Stomach (tissue), 19 donors: ENCODE results near the gene MRPL42. TPM values are rescaled to one million over a fixed set of nuclear protein-coding genes. Genes with fewer than 3 reads are reported as not detected.

ENCODE experiments used
- DNase-seq, 2 donors: peaks; one replicate each; pipeline versions ENCODE4 v3.0.0 to v3.0.0-alpha.2; 2013 to 2019
- H3K27ac ChIP-seq, 5 donors: fragments of 200-600 bp in 4 of 5; sonication (generic) in 4 of 5; one replicate each; pipeline ENCODE4 v1.5.1; 2013 to 2019; ENCODE audit warnings: mild to moderate bottlenecking in 1 of 5, moderate library complexity in 1 of 5
- H3K27me3 ChIP-seq, 3 donors: fragments of 200-600 bp; sonication (generic); one replicate each; pipeline ENCODE4 v1.5.1; 2017 to 2019; ENCODE audit warnings: mixed run types in 1 of 3
- H3K36me3 ChIP-seq, 4 donors: fragments of 200-600 bp; sonication (generic); 1 replicate in 3 of 4; 2 replicates in 1 of 4; pipeline ENCODE4 v1.5.1; 2016 to 2019
- H3K4me1 ChIP-seq, 4 donors: fragments of 200-600 bp; sonication (generic); one replicate each; pipeline ENCODE4 v1.5.1; 2016 to 2019
- H3K4me3 ChIP-seq, 4 donors: fragments of 200-600 bp; sonication (generic) in 3 of 4; one replicate each; pipeline ENCODE4 v1.5.1; 2016 to 2019; ENCODE audit warnings: mild to moderate bottlenecking in 1 of 4
- H3K9me3 ChIP-seq, 4 donors: fragments of 200-600 bp; sonication (generic); one replicate each; pipeline ENCODE4 v1.5.1; 2016 to 2019
- EP300 ChIP-seq: sonication (generic); formaldehyde crosslinking; IDR thresholded peaks from one replicate; pipeline ENCODE4 v1.6.1; 2017; ENCODE audit warnings: antibody characterized with exemption
- POLR2A ChIP-seq, 4 donors: fragments of 450-650 bp; IDR thresholded peaks; one replicate each; pipeline ENCODE4 v1.6.1; 2016; ENCODE audit warnings: antibody characterized with exemption in 4 of 4, control low read depth in 2 of 4, mild to moderate bottlenecking in 1 of 4, moderate library complexity in 1 of 4
- POLR2AphosphoS5 ChIP-seq, 3 donors: sonication (generic); formaldehyde crosslinking; IDR thresholded peaks; one replicate each; pipeline ENCODE4 v1.6.1; 2016; ENCODE audit warnings: antibody characterized with exemption in 3 of 3
- WGBS, 5 donors: extraction: QIAGEN DNeasy Blood & Tissue Kit in 3 of 5; methylation state at CpG; one replicate each; pipeline versions ENCODE4 v1.1.5 to v1.1.7; 2013 to 2018; 5-methylcytosine and 5-hydroxymethylcytosine counted together
- intact Hi-C: fragments of 100-400 bp; cut with DNase I; formaldehyde crosslinking; loops from one replicate; pipeline ENCODE4 v1.15.1; 2023; ENCODE audit warnings: low total_unique reads
- long read RNA-seq, 10 donors: transcript quantifications; one replicate each; lab custom pipeline, GENCODE V29; 2026
- polyA plus RNA-seq, 3 donors: library from polyadenylated mRNA; stranded (reverse); fragments of 200-250 nt; gene quantifications; one replicate each; pipeline ENCODE4 v1.2.3, GENCODE V29; 2013
- total RNA-seq, 5 donors: library from RNA; depleted of rRNA; stranded (reverse); fragments of >200 nt; gene quantifications; one replicate each; pipeline versions ENCODE4 v1.1.0 to v1.2.3, GENCODE V29; 2014 to 2016
- TF ChIP-seq, protein P1 (sequence below), 7 experiments: fragments of 450-650 bp in 4 of 7; fragments of 200-600 bp in 3 of 7; sonication (generic) in 3 of 7; IDR thresholded peaks; one replicate each; pipeline ENCODE4 v1.5.1; 2016 to 2019; ENCODE audit warnings: antibody characterized with exemption in 7 of 7, control low read depth in 2 of 7, mild to moderate bottlenecking in 1 of 7
- donor health status: healthy with polysubstance abuse.
- donor health status: Bipolar disorder and iron deficiency.
- donor health status: healthy.

The MRPL42 gene
- total RNA-seq (10 to 100 TPM in 3 of 5 donors, 1 to 10 TPM in 2; 3.5 to 90.1 (median 13.5) TPM), polyA plus RNA-seq (10 to 100 TPM; 27.8 to 44.8 (median 34.5) TPM)
- long read RNA-seq, donor 1, full-length matches to known transcripts, result 4 of 4 reads
- long read RNA-seq, donor 1, partial matches to known transcripts, result 0 of 4 reads
- long read RNA-seq, donor 1, other reads (novel, unspliced or antisense), result 0 of 4 reads
- long read RNA-seq, donor 2, full-length matches to known transcripts, result 13 of 13 reads
- long read RNA-seq, donor 2, partial matches to known transcripts, result 0 of 13 reads
- long read RNA-seq, donor 2, other reads (novel, unspliced or antisense), result 0 of 13 reads
- long read RNA-seq, donor 3, full-length matches to known transcripts, result 13 of 13 reads
- long read RNA-seq, donor 3, partial matches to known transcripts, result 0 of 13 reads
- long read RNA-seq, donor 3, other reads (novel, unspliced or antisense), result 0 of 13 reads
- long read RNA-seq, donor 4, full-length matches to known transcripts, result 3 of 3 reads
- long read RNA-seq, donor 4, partial matches to known transcripts, result 0 of 3 reads
- long read RNA-seq, donor 4, other reads (novel, unspliced or antisense), result 0 of 3 reads
- long read RNA-seq, donor 5, full-length matches to known transcripts, result 18 of 18 reads
- long read RNA-seq, donor 5, partial matches to known transcripts, result 0 of 18 reads
- long read RNA-seq, donor 5, other reads (novel, unspliced or antisense), result 0 of 18 reads
- long read RNA-seq, donor 6, full-length matches to known transcripts, result 36 of 36 reads
- long read RNA-seq, donor 6, partial matches to known transcripts, result 0 of 36 reads
- long read RNA-seq, donor 6, other reads (novel, unspliced or antisense), result 0 of 36 reads
- long read RNA-seq, donor 7, full-length matches to known transcripts, result 19 of 19 reads
- long read RNA-seq, donor 7, partial matches to known transcripts, result 0 of 19 reads
- long read RNA-seq, donor 7, other reads (novel, unspliced or antisense), result 0 of 19 reads
- long read RNA-seq, donor 8, full-length matches to known transcripts, result 28 of 28 reads
- long read RNA-seq, donor 8, partial matches to known transcripts, result 0 of 28 reads
- long read RNA-seq, donor 8, other reads (novel, unspliced or antisense), result 0 of 28 reads
- long read RNA-seq, donor 9, full-length matches to known transcripts, result 20 of 20 reads
- long read RNA-seq, donor 9, partial matches to known transcripts, result 0 of 20 reads
- long read RNA-seq, donor 9, other reads (novel, unspliced or antisense), result 0 of 20 reads
- long read RNA-seq, donor 10, full-length matches to known transcripts, result 7 of 7 reads
- long read RNA-seq, donor 10, partial matches to known transcripts, result 0 of 7 reads
- long read RNA-seq, donor 10, other reads (novel, unspliced or antisense), result 0 of 7 reads

DNA sequence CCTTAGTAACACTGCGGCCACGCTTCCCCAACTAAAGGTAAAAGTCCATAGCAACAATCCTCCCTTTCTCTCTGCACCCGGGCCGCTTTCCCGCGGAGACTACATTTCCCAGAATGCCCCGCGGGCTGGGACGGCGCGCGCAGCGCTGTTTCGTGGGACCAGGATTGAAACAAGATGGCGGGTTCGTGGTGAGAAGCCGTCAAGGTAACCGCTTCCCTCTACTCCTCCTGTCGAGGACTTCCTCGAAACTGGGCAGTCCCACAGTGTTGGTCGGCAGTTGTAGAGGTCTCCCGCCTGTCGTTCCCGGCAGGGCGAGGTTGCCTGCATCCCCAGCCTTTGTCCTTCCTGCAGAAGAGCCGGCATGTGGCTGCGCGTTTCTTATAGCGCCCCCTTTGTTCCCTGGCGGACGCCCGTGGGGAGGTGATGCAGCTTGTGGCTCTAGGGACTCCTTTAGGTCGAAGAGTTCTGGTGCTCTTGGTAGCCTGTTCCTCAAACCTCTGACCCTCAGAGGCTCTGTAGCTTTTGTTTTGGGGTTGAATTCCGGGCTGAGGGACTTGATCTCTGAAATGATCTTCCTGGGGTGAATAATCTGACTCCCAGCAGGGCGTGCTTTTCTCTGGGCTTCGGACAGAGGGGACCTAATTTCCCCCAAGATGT is at the start of gene MRPL42:
Gene MRPL42, plus strand, starts transcription at position 164 of the 657 bp plus-strand sequence. CDS start 1,772 bp downstream, outside the sequence.
- intact Hi-C loops, result no loop called here
- Histone ChIP-seq H3K4me3 (peak within 1 kb of the TSS; percentile 56 to 79 (median 63)), H3K27ac (peak within 1 kb of the TSS; percentile 79 to 96 (median 92)), H3K36me3 (peaks cover 0 to 22% (median 14%) of the 10 kb centered on the region in 4 donors), H3K9me3 (no peaks in the 10 kb centered on the region), H3K4me1 (peaks cover 14 to 38% (median 27%) of the 10 kb centered on the region in 4 donors), H3K27me3 (no peaks in the 10 kb centered on the region)
- WGBS, 5 donors, result 0 to 1% (median 1%) methylated on average over 23 to 36 of the region's 36 CpGs
- TF ChIP-seq, protein P1, sequence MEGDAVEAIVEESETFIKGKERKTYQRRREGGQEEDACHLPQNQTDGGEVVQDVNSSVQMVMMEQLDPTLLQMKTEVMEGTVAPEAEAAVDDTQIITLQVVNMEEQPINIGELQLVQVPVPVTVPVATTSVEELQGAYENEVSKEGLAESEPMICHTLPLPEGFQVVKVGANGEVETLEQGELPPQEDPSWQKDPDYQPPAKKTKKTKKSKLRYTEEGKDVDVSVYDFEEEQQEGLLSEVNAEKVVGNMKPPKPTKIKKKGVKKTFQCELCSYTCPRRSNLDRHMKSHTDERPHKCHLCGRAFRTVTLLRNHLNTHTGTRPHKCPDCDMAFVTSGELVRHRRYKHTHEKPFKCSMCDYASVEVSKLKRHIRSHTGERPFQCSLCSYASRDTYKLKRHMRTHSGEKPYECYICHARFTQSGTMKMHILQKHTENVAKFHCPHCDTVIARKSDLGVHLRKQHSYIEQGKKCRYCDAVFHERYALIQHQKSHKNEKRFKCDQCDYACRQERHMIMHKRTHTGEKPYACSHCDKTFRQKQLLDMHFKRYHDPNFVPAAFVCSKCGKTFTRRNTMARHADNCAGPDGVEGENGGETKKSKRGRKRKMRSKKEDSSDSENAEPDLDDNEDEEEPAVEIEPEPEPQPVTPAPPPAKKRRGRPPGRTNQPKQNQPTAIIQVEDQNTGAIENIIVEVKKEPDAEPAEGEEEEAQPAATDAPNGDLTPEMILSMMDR (IDR thresholded peaks at IDR 0.05), result peak in 4 of 7 experiments; percentile 50 to 81 (median 66)
- TF ChIP-seq POLR2A (IDR thresholded peaks at IDR 0.05) (peak in 1 of 4 donors; percentile 26), EP300 (no peak), POLR2AphosphoS5 (IDR thresholded peaks at IDR 0.05) (peak; percentile 63 to 92 (median 79))
- DNase-seq, result peak; percentile 93 to 96

DNA sequence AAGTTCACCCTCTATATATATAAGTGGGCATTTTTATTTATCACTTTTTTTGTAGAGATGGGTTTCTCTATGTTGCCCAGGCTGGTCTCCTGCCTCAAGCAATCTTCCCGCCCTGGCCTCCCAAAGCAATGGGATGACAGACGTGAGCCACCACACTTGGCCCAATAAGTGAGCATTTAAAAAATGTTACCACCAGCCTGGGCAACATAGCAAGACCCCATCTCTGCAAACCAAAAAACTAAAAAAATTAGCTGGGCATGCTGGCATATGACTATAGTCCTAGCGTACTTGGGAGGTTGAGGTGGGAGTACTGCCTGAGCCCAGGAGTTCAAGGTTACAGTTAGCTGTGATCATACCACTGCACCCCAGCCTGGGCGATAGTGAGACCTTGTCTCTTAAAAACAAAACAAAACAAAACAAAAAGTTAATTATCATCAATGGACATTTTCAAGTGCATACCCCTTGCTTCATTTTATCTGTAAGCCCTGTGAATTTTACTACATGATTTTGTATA is 49.3 kb upstream of the MRPL42 start:
- H3K27ac ChIP-seq, result no peak overlapping the region
- intact Hi-C loops, result no loop called here
- H3K36me3 ChIP-seq, result no peaks in the 10 kb centered on the region
- no peak overlapping the region for H3K4me3 ChIP-seq
- H3K9me3 ChIP-seq, result no peaks in the 10 kb centered on the region
- H3K4me1 ChIP-seq, result peaks cover 8 to 87% (median 43%) of the 10 kb centered on the region in 4 donors
- H3K27me3 ChIP-seq, result no peaks in the 10 kb centered on the region
- 91 to 97% (median 93%) methylated on average over 4 of the region's 4 CpGs for WGBS, 5 donors
- no peak for DNase-seq
- TF ChIP-seq POLR2A (IDR thresholded peaks at IDR 0.05) (no peak), EP300 (no peak), POLR2AphosphoS5 (IDR thresholded peaks at IDR 0.05) (no peak)
- TF ChIP-seq, protein P1 (IDR thresholded peaks at IDR 0.05), result no peak

DNA sequence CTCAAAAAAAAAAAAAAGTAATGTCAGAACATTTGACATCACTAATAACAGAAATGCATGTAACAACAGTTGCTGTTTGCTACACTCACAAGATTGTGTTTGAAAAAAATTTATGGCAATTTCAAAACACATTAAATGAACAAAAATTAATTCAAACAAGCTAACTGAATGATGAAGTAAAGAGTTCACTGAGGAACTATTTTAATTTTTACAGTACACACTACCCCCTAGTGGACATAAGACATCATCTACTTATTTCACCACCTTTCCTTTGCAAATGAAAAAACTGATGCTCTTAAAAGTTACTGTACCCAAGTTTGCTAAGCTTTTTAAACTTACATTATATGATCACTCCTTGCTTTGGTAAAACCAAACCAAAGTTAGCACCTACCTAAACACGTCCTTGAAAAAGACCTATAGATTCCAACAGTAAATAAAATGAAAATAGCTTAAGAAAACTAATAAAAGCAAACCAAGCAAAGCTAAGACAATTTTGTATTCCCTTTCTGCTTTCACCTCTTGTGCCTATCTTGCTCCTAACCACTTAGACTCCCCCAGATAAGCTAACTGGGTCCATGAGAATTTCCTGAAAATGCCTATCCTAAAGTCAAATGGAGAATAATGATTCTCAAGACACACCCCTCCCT is 47.8 kb upstream of the MRPL42 start:
- TF ChIP-seq POLR2A (IDR thresholded peaks at IDR 0.05) (no peak), POLR2AphosphoS5 (IDR thresholded peaks at IDR 0.05) (no peak), EP300 (no peak)
- TF ChIP-seq, protein P1 (IDR thresholded peaks at IDR 0.05), result peak in 5 of 7 experiments; percentile 34 to 69 (median 67)
- Histone ChIP-seq H3K9me3 (no peaks in the 10 kb centered on the region), H3K36me3 (no peaks in the 10 kb centered on the region), H3K27ac (no peak overlapping the region), H3K4me3 (no peak overlapping the region), H3K27me3 (no peaks in the 10 kb centered on the region), H3K4me1 (peaks cover 0 to 87% (median 40%) of the 10 kb centered on the region in 4 donors)
- 16 to 37% (median 27%) methylated on average over 1 of the region's 1 CpG for WGBS, 5 donors
- intact Hi-C loops, result no loop called here
- peak in 1 of 2 donors; percentile 77 for DNase-seq
